ENCODE data around the gene PLA2G3. TPM values are rescaled to one million over a fixed set of nuclear protein-coding genes. Genes with fewer than 3 reads are reported as not detected.

Gene PLA2G3
- total and polyA plus RNA-seq, 8 donors: 0.06 to 9.9 (median 0.17) TPM; not detected in 1

GRCh38 chr22:31102441-31103081 is 37.7 kb downstream of the PLA2G3 start:
- no peaks in the 10 kb centered on the region for H3K9me3 ChIP-seq
- peaks cover 0 to 9% of the 10 kb centered on the region in 2 donors for H3K4me1 ChIP-seq
- TF ChIP-seq, protein P1, sequence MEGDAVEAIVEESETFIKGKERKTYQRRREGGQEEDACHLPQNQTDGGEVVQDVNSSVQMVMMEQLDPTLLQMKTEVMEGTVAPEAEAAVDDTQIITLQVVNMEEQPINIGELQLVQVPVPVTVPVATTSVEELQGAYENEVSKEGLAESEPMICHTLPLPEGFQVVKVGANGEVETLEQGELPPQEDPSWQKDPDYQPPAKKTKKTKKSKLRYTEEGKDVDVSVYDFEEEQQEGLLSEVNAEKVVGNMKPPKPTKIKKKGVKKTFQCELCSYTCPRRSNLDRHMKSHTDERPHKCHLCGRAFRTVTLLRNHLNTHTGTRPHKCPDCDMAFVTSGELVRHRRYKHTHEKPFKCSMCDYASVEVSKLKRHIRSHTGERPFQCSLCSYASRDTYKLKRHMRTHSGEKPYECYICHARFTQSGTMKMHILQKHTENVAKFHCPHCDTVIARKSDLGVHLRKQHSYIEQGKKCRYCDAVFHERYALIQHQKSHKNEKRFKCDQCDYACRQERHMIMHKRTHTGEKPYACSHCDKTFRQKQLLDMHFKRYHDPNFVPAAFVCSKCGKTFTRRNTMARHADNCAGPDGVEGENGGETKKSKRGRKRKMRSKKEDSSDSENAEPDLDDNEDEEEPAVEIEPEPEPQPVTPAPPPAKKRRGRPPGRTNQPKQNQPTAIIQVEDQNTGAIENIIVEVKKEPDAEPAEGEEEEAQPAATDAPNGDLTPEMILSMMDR (IDR thresholded peaks at IDR 0.05): no peak
- H3K4me3 ChIP-seq: no peak overlapping the region
- DNase-seq: peak in 1 of 4 donors; percentile 73
- intact Hi-C loops (cut with DNase I): no loop called here
- H3K36me3 ChIP-seq: peaks cover 0 to 56% of the 10 kb centered on the region in 2 donors
- peak; percentile 37 for ATAC-seq
- H3K27me3 ChIP-seq: no peaks in the 10 kb centered on the region
- H3K27ac ChIP-seq: peak overlapping the region; percentile 28 to 44

DNA sequence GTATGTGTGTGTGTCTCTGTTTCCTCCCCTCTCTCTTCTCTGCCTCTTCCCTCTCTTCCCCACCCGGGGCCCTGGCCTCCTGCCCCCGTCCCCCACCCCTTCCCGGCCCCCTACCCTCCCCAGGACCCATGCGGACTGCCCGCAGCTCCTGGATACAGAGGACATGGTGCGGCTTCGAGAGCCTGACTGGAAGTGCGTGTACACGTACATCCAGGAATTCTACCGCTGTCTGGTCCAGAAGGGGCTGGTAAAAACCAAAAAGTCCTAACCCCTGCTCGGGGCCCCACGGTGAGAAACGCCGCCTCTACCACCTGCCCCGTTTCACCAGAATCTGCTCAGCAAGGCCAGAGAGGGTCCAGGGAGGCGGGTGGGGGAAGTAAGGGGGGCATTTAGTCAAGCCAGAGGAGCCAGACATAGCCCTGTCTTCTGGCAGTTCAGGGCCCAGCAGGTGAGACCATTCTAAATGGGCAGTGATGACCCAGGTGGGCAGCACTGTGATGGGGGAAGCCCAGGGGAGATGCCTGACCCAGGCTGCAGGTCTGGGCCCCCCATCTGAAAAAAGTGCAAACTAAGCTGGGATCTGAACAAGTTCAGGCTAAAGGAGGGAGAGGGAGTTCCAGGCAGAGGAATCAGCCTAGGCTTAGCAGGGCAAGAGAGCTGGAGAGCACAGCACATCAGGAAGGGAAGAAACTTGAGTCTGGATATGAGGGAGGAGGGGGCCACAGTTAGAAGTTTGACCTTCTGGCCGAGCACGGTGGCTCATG is 39.4 kb downstream of the PLA2G3 start:
- Histone ChIP-seq H3K27me3 (no peaks in the 10 kb centered on the region), H3K36me3 (peaks cover 0 to 72% of the 10 kb centered on the region in 2 donors), H3K4me1 (no peaks in the 10 kb centered on the region), H3K27ac (no peak overlapping the region), H3K4me3 (no peak overlapping the region), H3K9me3 (no peaks in the 10 kb centered on the region)
- no peak for DNase-seq
- ATAC-seq: no peak
- intact Hi-C loops (cut with DNase I): no loop called here
- TF ChIP-seq, protein P1 (IDR thresholded peaks at IDR 0.05): no peak

DNA sequence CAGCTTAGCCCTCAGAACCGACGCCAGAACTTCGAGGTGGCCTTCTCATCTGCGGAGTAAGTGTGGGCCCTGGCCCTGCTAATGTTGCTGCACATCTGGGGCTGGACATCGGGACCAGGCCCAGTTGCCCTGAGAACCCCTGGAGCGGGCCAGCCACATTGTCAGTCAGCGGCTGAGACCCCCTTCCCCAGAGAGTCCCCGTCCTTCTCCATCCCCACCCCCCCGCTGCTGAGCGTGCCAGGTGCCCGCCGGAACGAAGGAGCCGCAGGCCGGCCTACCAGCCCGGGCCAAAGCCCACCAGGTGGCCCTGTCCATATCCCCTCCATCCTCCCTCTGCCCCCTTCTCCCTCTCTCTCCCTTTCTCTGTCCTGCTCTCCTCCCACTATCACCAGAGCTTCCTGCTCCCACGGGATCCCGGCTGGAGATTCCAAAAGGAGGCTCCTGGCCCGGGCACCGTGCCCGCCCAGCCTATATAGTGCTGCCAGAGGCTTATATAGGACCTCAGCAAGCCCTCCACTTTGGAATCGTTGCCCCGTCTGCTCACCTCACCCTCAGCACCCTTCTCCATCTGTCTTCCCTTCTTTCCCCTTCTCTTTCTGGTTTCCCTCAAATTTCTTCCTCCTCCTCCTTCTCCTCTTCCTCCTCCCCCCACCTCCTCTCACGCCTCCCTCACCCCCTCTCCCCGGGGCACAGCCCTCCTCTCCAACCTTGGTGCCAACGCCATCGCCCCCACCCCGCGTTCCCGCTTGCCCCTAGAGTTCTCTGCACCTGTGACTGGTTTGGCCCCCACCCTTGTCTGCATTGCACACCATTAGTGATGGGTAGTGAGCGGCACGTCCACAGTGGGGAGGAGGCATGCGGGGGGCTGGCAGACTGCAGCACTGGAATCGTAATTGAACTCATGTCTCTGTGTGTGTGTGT is 40.2 kb downstream of the PLA2G3 start:
- no peaks in the 10 kb centered on the region for H3K9me3 ChIP-seq
- H3K36me3 ChIP-seq: peaks cover 0 to 81% of the 10 kb centered on the region in 2 donors
- intact Hi-C loops (cut with DNase I): no loop called here
- H3K27me3 ChIP-seq: no peaks in the 10 kb centered on the region
- DNase-seq: no peak
- no peak overlapping the region for H3K4me3 ChIP-seq
- TF ChIP-seq, protein P1 (IDR thresholded peaks at IDR 0.05): no peak
- ATAC-seq: no peak
- H3K4me1 ChIP-seq: no peaks in the 10 kb centered on the region
- no peak overlapping the region for H3K27ac ChIP-seq

- no peak for DNase-seq
- H3K9me3 ChIP-seq: no peaks in the 10 kb centered on the region
- H3K36me3 ChIP-seq: peaks cover 0 to 81% of the 10 kb centered on the region in 2 donors
- no peak for ATAC-seq
- H3K4me1 ChIP-seq: no peaks in the 10 kb centered on the region
- TF ChIP-seq, protein P1 (IDR thresholded peaks at IDR 0.05): no peak
- H3K4me3 ChIP-seq: no peak overlapping the region
- H3K27ac ChIP-seq: no peak overlapping the region
- intact Hi-C loops (cut with DNase I): no loop called here
- no peaks in the 10 kb centered on the region for H3K27me3 ChIP-seq
These were observed 40.9 kb downstream of the PLA2G3 start for GRCh38 chr22:31099386-31099785.
